HepG2 (cell line): ENCODE results near the gene WDR6. TPM values are rescaled to one million over a fixed set of nuclear protein-coding genes. Genes with fewer than 3 reads are reported as not detected.

Source experiments
- ARID2 ChIP-seq: sonication (generic); formaldehyde crosslinking; IDR thresholded peaks from 2 replicates; pipeline ENCODE4 v1.8.1; 2022; ENCODE audit warnings: mild to moderate bottlenecking, missing genetic modification reagents, borderline replicate concordance
- ELF1 ChIP-seq: sonication (generic); formaldehyde crosslinking; IDR thresholded peaks from 2 replicates; pipeline ENCODE4 v1.4.0; 2020; ENCODE audit warnings: missing genetic modification reagents
- FOSL2 ChIP-seq: sonication (generic); formaldehyde crosslinking; IDR thresholded peaks from 2 replicates; pipeline ENCODE4 v1.4.0; 2020; ENCODE audit warnings: missing genetic modification reagents
- HDAC2 ChIP-seq: sonication (generic); formaldehyde crosslinking; IDR thresholded peaks from 2 replicates; pipeline ENCODE4 v1.4.0; 2020; ENCODE audit warnings: missing genetic modification reagents
- IKZF4 ChIP-seq: sonication (generic); formaldehyde crosslinking; IDR thresholded peaks from 2 replicates; pipeline ENCODE4 v1.5.1; 2020; ENCODE audit warnings: borderline replicate concordance, mild to moderate bottlenecking, low read depth, missing genetic modification reagents; ENCODE audit errors: not compliant biosample characterization
- KLF15 ChIP-seq: sonication (generic); formaldehyde crosslinking; IDR thresholded peaks from 2 replicates; pipeline ENCODE4 v1.8.1; 2023; ENCODE audit warnings: borderline replicate concordance, mild to moderate bottlenecking, inconsistent platforms, missing genetic modification reagents, mixed read lengths
- NR1H2 ChIP-seq: sonication (generic); formaldehyde crosslinking; IDR thresholded peaks from 2 replicates; pipeline ENCODE4 v1.8.1; 2022; ENCODE audit warnings: low read depth, missing genetic modification reagents, borderline replicate concordance
- RFXAP ChIP-seq: sonication (generic); formaldehyde crosslinking; IDR thresholded peaks from 2 replicates; pipeline ENCODE4 v1.4.0; 2020; ENCODE audit warnings: missing genetic modification reagents, borderline replicate concordance
- SALL2 ChIP-seq: sonication (generic); formaldehyde crosslinking; IDR thresholded peaks from 2 replicates; pipeline ENCODE4 v1.8.1; 2023; ENCODE audit warnings: mild to moderate bottlenecking, missing genetic modification reagents, inconsistent platforms
- ZBTB3 ChIP-seq: sonication (generic); formaldehyde crosslinking; IDR thresholded peaks from 2 replicates; pipeline ENCODE4 v1.4.0; 2020; ENCODE audit warnings: low read depth, mild to moderate bottlenecking, moderate library complexity, missing genetic modification reagents, borderline replicate concordance
- ZEB1 ChIP-seq: IDR thresholded peaks from 2 replicates; pipeline ENCODE4 v1.6.1; 2012; ENCODE audit warnings: mild to moderate bottlenecking, low read depth, inconsistent platforms; ENCODE audit not compliant: insufficient replicate concordance
- ZFY ChIP-seq: sonication (generic); formaldehyde crosslinking; IDR thresholded peaks from 2 replicates; pipeline ENCODE4 v1.4.0; 2020; ENCODE audit warnings: missing genetic modification reagents
- ZKSCAN1 ChIP-seq: fragments of 150-350 bp; IDR thresholded peaks from 2 replicates; pipeline ENCODE4 v1.6.1; 2014; ENCODE audit warnings: low read length
- ZNF138 ChIP-seq: sonication (generic); formaldehyde crosslinking; IDR thresholded peaks from 2 replicates; pipeline ENCODE4 v1.5.0; 2020; ENCODE audit warnings: mild to moderate bottlenecking, low read depth, missing genetic modification reagents
- ZNF20 ChIP-seq: sonication (generic); formaldehyde crosslinking; IDR thresholded peaks from 2 replicates; pipeline ENCODE4 v1.4.0; 2020; ENCODE audit warnings: mild to moderate bottlenecking, moderate library complexity, missing genetic modification reagents
- ZNF367 ChIP-seq: sonication (generic); formaldehyde crosslinking; IDR thresholded peaks from 2 replicates; pipeline ENCODE4 v1.4.0; 2020; ENCODE audit warnings: missing genetic modification reagents, borderline replicate concordance
- ZNF563 ChIP-seq: sonication (generic); formaldehyde crosslinking; IDR thresholded peaks from 2 replicates; pipeline ENCODE4 v1.8.0; 2022; ENCODE audit warnings: mild to moderate bottlenecking, moderate library complexity, missing genetic modification reagents
- ZNF775 ChIP-seq: sonication (generic); formaldehyde crosslinking; IDR thresholded peaks from 2 replicates; pipeline ENCODE4 v1.4.0; 2020; ENCODE audit warnings: missing genetic modification reagents, mild to moderate bottlenecking, moderate library complexity, borderline replicate concordance
- ZNF883 ChIP-seq: sonication (generic); formaldehyde crosslinking; IDR thresholded peaks from 2 replicates; pipeline ENCODE4 v1.5.1; 2020; ENCODE audit warnings: mild to moderate bottlenecking, missing genetic modification reagents; ENCODE audit errors: not compliant biosample characterization
- ZNF891 ChIP-seq: sonication (generic); formaldehyde crosslinking; IDR thresholded peaks from 2 replicates; pipeline ENCODE4 v1.5.0; 2020; ENCODE audit warnings: mild to moderate bottlenecking, missing genetic modification reagents
- polyA plus RNA-seq, 8 experiments: library from polyadenylated mRNA; depleted of rRNA in 3 of 8; stranded (reverse) in 7 of 8; unstranded in 1 of 8; fragments of >200 nt; fragmentation: Illumina TruSeq in 4 of 8; extraction: Trizol in 4 of 8; gene quantifications; 2 replicates each; pipeline versions ENCODE4 v1.2.1 to v1.2.3, GENCODE V29; 2011 to 2016; ENCODE audit warnings: low read depth in 4 of 8, missing spikeins in 1 of 8, mixed read lengths in 1 of 8; ENCODE audit not compliant: insufficient read depth in 1 of 8
- total RNA-seq, 5 experiments: library from RNA; depleted of rRNA; stranded (reverse); fragments of >200 nt; fragmentation: Illumina TruSeq; extraction: Trizol; gene quantifications; 2 replicates each; pipeline ENCODE4 v1.2.3, GENCODE V29; 2016; ENCODE audit warnings: low read depth in 1 of 5
- TF ChIP-seq, protein P1 (sequence below): sonication (generic); formaldehyde crosslinking; IDR thresholded peaks from 2 replicates; pipeline ENCODE4 v1.8.0; 2022; ENCODE audit warnings: low read depth, missing genetic modification reagents
- TF ChIP-seq, protein P2 (sequence below): sonication (generic); formaldehyde crosslinking; IDR thresholded peaks from 2 replicates; pipeline ENCODE4 v1.8.1; 2023; ENCODE audit warnings: mild to moderate bottlenecking, inconsistent platforms, moderate library complexity, missing genetic modification reagents, borderline replicate concordance
- TF ChIP-seq, protein P3 (sequence below): sonication (generic); formaldehyde crosslinking; IDR thresholded peaks from 2 replicates; pipeline ENCODE4 v1.8.1; 2022; ENCODE audit warnings: mild to moderate bottlenecking, missing genetic modification reagents
- TF ChIP-seq, protein P4 (sequence below): sonication (generic); formaldehyde crosslinking; IDR thresholded peaks from 2 replicates; pipeline ENCODE4 v1.4.0; 2020; ENCODE audit warnings: missing genetic modification reagents

The WDR6 gene
- total and polyA plus RNA-seq, 2 of the 13 experiments (the other 11 are each of a cell fraction or from before 2014, with no cell fraction given): 73.4 to 139 TPM

DNA sequence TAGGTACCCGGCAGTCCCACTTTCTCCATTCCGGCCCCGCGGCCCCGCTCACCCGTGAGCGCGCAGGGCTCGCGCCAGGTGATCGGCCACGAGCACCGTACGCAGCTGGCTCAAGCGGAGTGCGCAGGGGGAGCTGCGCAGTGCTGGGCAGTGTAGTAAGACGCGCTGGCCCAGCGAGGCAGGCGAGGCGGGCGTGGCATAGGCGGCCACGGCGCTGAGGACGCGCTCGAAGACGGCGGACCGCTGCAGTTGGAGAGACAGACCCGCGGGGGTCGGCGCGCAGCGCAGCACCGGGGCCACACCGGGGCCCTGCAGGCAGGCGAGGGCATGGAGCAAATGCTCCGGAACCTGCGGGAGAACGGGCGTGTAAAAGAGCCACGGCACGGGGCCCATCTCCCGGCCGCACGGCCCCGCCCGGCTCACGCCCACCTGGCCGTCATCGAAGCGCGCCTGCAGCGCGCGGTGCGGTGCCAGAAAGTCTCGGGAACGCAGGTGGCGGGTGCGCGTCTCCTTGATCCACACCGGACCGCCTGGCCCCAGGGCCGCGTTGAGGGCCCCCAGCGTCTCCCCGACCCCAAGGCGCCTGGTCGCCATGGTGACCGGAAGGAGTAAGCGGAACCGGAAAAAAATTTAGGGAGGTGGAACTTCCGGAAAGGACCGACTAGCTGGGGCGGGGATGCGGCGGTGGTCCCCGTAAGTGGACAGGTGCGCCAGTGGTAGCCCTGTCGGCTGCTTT is 10.9 kb downstream of the WDR6 start, which contains the start of gene DALRD3 (continued):
- TF ChIP-seq, protein P1, sequence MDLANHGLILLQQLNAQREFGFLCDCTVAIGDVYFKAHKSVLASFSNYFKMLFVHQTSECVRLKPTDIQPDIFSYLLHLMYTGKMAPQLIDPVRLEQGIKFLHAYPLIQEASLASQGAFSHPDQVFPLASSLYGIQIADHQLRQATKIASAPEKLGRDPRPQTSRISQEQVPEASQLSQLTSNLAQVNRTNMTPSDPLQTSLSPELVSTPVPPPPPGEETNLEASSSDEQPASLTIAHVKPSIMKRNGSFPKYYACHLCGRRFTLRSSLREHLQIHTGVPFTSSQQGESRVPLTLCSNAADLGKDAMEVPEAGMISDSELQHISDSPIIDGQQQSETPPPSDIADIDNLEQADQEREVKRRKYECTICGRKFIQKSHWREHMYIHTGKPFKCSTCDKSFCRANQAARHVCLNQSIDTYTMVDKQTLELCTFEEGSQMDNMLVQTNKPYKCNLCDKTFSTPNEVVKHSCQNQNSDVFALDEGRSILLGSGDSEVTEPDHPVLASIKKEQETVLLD (CRISPR knock-in tag): peak; percentile 76
- peak; percentile 81 for TF ChIP-seq ELF1
- TF ChIP-seq ZNF883 (CRISPR knock-in tag): no peak
- 0 out of 2 replicates have a peak, but pooled peaks have one; percentile 61 for TF ChIP-seq ZNF138 (CRISPR knock-in tag)
- TF ChIP-seq ZNF20 (CRISPR knock-in tag): no peak
- peak; percentile 82; the same call in 1 of the 2 replicates for TF ChIP-seq ZBTB3 (CRISPR knock-in tag)
- no peak for TF ChIP-seq KLF15 (CRISPR knock-in tag)
- no peak for TF ChIP-seq IKZF4 (CRISPR knock-in tag)
- TF ChIP-seq ZNF367 (CRISPR knock-in tag): no peak
- peak; percentile 81; the same call in 1 of the 2 replicates for TF ChIP-seq ZFY
- peak; percentile 80 for TF ChIP-seq ZEB1
- no peak for TF ChIP-seq ZNF891 (CRISPR knock-in tag)
- TF ChIP-seq, protein P2, sequence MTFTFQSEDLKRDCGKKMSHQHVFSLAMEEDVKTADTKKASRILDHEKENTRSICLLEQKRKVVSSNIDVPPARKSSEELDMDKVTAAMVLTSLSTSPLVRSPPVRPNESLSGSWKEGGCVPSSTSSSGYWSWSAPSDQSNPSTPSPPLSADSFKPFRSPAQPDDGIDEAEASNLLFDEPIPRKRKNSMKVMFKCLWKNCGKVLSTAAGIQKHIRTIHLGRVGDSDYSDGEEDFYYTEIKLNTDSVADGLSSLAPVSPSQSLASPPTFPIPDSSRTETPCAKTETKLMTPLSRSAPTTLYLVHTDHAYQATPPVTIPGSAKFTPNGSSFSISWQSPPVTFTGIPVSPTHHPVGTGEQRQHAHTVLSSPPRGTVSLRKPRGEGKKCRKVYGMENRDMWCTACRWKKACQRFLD: peak; percentile 92
- TF ChIP-seq ZKSCAN1: no peak
- peak; percentile 82 for TF ChIP-seq SALL2 (CRISPR knock-in tag)
- TF ChIP-seq ZNF563 (CRISPR knock-in tag): peak; percentile 58; the same call in 1 of the 2 replicates
- TF ChIP-seq, protein P3, sequence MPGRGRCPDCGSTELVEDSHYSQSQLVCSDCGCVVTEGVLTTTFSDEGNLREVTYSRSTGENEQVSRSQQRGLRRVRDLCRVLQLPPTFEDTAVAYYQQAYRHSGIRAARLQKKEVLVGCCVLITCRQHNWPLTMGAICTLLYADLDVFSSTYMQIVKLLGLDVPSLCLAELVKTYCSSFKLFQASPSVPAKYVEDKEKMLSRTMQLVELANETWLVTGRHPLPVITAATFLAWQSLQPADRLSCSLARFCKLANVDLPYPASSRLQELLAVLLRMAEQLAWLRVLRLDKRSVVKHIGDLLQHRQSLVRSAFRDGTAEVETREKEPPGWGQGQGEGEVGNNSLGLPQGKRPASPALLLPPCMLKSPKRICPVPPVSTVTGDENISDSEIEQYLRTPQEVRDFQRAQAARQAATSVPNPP (CRISPR knock-in tag): peak; percentile 65; the same call in 1 of the 2 replicates
- TF ChIP-seq HDAC2 (CRISPR knock-in tag): peak; percentile 35; the same call in 1 of the 2 replicates
- 0 out of 2 replicates have a peak, but pooled peaks have one; percentile 55 for TF ChIP-seq ZNF775 (CRISPR knock-in tag)
- TF ChIP-seq RFXAP: 0 out of 2 replicates have a peak, but pooled peaks have one; percentile 39
- TF ChIP-seq ARID2 (CRISPR knock-in tag): 0 out of 2 replicates have a peak, but pooled peaks have one; percentile 31
- TF ChIP-seq NR1H2: no peak
- TF ChIP-seq, protein P4, sequence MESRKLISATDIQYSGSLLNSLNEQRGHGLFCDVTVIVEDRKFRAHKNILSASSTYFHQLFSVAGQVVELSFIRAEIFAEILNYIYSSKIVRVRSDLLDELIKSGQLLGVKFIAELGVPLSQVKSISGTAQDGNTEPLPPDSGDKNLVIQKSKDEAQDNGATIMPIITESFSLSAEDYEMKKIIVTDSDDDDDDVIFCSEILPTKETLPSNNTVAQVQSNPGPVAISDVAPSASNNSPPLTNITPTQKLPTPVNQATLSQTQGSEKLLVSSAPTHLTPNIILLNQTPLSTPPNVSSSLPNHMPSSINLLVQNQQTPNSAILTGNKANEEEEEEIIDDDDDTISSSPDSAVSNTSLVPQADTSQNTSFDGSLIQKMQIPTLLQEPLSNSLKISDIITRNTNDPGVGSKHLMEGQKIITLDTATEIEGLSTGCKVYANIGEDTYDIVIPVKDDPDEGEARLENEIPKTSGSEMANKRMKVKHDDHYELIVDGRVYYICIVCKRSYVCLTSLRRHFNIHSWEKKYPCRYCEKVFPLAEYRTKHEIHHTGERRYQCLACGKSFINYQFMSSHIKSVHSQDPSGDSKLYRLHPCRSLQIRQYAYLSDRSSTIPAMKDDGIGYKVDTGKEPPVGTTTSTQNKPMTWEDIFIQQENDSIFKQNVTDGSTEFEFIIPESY (CRISPR knock-in tag): no peak
- no peak for TF ChIP-seq FOSL2
